ENCODE results near the gene ANXA6.

ANXA6 gene

DNA sequence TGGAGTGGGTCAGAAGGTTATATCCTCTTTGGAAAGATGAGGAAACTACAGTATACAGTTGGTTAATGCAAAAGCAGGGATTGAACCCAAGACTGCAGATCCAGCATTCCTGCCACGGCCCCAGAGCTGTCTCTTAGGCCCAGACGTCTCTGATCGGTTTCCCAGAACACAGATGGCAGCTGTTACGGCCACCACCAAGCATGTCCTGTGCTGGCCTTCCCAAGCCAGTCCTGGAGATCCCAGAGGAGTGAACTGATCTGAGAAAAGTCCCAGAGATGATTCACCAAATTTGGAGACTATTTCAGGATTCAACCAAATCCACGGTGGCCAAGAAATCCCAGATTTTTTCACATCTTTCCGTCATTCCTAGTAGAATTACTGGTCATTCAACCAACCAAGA is 96.8 kb downstream of the ANXA6 start:
- DNase-seq = no peak

DNA sequence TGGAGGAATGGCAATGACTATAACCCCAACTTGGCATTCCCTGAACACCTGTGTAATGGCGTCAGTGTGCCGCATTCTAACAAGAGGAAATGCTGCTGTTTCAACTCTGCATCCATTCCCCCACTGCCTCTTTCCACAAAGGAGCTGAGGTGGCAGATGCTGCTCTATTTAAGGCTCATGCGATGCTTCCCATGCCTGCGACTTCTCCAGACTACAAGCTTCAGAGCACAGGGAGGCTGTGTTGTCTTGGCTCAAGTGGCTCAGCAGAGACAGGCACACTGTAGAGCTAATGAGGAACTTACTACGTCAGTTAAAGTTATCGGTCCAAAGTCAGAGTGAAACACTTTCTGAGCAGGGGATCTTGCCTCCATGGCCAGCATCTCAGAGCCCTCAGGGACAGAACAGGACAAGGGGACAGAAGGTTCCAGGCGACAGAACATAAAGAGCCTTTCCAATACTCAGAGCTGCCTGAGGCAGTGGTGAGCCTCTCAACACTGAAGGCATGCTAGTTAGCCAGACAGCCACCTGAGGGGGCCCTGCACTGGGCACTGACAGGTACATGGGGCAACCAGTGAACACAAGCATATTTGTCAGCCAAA is 98.6 kb downstream of the ANXA6 start:
- DNase-seq = no peak

DNA sequence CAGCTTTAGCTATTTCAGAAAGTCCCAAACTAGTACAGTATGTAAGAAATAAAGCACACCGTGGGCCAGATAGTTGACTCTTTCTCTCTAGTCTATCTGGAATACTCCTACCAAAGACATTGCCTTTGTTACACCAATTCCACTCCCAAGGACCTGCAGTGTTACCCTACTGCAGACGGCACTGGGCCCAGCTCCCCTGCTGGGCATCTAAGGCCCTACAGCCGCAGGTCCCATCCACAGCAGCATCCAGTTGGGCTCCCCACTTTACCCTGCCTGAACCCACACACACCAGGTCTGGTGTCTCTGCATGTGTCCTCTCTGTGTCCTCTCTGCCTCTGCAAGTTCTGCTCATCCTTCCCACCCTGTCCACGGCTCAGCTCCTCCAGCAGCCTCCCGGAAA is 99.3 kb downstream of the ANXA6 start:
- no peak for DNase-seq

DNA sequence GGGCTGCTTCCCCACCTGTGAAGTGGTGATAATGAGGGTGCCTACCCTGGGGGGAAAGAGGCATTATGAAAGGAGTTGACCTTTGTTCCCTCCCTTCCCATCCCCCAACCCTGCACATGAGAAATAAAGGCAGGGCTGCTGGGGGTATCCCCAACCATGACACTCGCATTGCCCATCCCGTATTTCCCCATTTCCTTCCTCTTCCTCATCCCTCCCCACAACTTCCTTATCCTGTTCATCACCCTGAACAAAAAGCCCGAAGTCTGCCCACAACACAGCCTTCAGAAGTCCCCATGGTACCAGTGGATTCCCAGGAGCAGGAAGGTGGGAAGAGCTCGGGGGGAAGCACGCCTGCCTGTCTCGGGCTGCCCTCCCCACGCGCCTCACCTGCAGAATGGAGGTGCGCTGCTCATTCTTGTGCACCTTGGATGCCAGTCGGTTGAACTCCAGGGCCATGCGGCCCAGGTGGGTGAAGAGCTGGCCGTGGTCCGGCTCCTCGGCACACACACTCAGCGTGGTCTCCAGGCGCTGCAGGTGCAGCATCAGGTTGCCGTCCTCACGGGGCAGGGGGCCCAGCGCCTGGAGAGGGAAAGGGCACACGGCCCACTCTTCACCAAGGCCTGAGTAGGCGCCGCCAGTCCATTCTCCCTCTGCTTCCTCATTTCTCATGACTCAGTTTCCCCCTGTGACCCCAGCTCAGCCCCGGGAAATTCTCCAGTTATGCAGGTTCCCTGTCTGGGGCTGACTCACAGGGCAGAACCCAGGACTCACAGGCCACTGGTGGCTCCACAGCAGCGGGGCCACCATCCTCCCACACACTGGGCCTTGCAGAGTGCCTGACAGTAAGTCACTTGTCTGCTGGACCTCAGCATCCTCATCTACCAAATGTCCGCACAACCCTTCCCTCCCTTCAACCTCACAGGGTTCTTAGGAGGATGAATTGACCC is 100.9 kb downstream of the ANXA6 start:
- no peak for DNase-seq

DNA sequence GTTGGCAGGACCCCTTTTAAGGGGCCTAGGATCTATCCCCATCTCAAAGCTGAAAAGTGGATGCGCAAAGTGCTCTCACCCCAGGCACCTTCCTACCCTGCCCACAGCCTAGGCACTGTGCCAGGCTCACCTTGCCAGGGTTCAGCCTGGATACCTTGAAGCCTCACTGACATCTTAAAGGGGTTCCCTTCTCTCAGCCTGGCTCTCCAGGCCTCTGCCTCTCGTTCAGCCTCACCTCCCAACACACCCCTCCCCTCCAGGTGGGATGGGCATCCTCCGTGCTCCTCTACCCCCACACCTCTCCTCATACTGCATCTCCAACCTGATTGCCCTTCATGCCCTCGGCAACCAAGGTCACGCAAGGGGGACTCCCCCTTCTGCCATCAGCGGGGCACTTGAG is 102.2 kb downstream of the ANXA6 start:
- no peak for DNase-seq

DNA sequence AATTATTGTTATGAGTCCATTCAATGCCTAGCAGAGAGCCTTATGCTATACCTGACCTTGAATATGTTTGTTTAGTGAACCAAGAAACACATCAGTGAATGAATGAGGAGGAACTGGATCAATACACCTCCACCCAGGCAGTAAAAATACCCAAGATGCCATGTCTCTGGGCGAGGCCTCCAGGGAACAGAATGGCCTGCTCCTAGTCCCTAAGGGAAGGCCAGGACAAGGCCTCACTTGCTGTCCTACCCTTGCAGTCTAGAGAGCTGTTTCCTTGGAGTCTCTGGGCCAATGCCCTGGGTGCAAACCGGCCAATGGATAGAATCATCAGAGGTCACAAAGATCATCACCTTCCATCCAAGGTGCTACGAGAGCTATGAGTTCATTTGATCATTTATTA is 102.9 kb downstream of the ANXA6 start:
- DNase-seq = no peak

DNA sequence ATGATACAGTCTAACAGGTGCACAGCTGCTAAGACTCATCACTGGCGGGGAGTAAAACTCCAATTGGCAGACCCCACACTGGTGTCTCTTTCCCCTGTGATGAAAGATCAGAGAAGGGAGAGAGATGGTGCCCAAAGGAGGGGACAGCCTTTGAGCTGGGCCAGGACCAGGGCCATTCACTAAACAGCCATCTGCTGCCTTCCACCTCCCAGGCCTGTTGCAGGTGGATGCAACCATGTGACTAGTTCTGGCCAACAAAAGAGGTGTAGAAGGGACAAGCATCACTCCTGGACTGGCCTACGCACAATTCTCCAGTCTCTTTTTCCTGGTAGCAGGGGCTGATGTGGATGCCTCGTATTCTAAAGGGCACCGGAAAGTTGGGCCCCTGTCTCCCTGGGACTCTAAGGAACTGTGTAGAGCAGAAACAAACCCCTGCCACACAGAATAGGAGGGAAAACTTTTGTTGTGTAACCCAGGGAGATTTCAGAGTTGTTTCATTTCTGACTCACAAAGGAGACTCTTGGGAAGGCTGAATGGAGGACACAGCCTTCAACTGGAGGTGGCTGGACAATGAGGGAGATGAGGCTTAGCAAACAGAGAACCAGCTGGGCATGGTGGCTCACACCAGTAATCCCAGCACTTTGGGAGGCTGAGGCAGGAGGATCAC is 103.7 kb downstream of the ANXA6 start:
- no peak for DNase-seq

DNA sequence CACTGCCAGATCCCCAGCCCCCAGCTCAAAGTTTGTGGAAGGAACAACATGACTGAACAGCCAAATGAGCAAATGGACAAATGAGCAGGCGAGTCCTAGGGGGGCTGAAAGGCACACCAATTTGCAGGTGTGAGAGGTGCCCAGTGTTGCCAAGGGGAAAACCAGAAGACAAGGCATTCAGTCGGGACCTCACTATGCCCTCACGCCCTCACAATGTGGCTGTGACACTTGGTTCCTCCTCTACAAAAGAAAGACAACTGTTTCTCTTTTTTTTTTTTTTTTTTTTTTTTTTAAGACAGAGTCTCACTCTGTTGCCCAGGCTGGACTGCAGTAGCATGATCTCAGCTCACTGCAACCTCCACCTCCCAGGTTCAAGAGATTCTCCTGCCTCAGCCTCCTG is 104.7 kb downstream of the ANXA6 start:
- DNase-seq = no peak

DNA sequence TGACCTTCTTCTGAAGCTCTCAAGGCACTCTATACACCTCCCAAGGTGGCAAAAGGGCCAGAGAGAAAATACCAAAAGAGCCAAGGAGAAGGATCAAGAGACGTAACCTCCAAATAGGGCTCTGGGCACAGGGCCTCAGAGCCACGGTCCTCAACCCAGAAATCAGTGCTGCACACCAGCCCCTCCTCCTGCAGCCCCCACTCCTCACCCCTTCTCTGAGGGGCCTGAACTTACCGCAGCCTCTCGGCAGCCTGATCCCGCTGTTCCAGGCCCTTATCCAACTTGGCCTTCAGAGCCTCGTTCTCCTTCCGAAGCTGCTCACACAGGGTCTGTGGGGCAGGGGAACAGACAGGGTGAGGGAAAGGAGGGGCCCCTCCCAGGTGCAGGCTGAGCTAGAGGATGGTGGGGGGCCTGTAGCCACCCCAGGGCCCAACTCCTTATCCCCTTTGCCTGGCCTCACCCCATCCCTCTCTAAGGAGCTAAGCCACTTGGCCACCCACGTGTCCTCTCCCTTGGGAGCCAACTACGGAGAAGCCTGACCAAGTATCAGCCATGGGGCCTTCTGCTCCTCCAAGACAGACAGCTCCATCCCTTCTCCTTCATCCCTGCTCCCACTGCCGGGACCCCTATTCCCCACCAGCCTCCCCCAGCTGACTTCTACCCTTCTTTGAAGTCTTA is 105.5 kb downstream of the ANXA6 start:
- DNase-seq = no peak

DNA sequence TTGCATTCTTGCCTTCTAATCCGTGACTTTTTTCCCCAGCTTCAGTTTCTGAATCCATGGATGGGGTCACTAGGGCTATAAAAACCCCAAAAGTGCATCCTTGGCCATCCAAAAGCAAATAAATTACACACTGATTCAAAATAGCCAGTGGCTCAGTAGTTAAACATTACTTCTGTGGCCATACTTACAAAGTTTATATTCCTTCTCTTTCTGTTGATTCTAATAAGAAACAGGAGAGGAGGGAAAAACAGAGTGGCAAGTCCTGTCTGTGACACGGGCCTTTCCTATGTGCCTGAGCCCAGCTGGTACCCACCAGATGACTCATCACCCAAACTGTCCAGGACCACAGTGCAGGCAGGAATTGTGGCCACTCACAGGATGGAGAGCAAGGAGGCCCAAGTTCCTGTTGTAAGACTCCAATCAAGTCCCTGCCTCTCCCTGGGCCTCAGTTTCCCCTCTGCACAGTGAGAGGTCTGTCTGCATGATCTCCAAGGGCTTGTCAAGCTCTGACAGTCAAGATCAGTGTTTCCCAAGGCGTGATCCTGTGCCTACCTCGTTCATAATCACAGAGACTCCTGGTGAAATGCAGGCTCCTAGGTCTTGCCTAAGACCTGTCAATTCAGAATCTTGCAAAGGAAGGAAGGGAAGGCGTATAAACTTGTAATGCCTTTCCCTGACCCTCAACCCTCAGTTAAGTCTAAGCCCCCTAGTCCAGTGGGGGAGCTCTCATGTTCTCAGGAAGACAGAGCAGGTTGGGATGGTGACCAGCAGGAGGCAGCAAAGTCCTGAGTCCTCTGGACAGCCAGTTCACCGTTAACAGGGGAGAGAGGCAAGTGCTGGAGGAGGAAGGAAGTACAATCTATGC is 106.3 kb downstream of the ANXA6 start:
- peak; percentile 1 to 49 (median 24) for DNase-seq
